ENCODE results near the gene GPR35. TPM values are rescaled to one million over a fixed set of nuclear protein-coding genes. Genes with fewer than 3 reads are reported as not detected.

GPR35 gene
- total RNA-seq, 1 experiment from 2014 or later: 4.2 TPM

DNA sequence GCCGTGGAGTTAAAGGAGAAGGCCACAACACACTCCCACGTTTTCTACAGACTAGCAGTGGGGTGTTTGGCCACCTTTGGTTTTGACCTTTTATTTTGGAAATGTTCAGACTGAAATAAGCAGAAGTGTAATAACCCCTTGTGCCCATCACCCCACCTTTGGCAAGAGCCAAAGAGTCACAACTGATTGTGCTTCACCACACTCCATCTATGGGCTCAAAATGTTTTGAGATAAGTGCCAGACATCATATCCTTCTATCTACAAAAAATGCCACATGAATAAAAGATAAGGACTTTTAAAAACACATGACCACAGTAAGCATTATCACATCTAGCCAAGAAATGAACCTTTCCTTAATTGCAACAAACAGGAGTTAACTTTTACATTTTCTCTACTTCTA is 9.9 kb upstream of the GPR35 start:
- Histone ChIP-seq H2AFZ (ENCODE audit: low read depth, low read length, poor library complexity, severe bottlenecking) (no peak overlapping the region), H3K9me3 (ENCODE audit: control insufficient read depth in 1 of 2, insufficient read depth in 1 of 2, low read depth in 1 of 2, low read length in 2 of 2) (peaks cover 0 to 11% of the 10 kb centered on the region in 2 experiments; a peak in 2 of 4 replicates), H3K9me2 (ENCODE audit: insufficient read depth) (no peaks in the 10 kb centered on the region), H3K4me2 (ENCODE audit: low read length) (no peak overlapping the region), H3K4me3 (replicated peaks in 1 of 2; ENCODE audit: low read depth in 1 of 2, low read length in 2 of 2) (no peak overlapping the region), H3K27me3 (ENCODE audit: insufficient read depth, low read length) (no peaks in the 10 kb centered on the region), H3K79me2 (ENCODE audit: insufficient read depth, low read length) (no peaks in the 10 kb centered on the region), H3K27ac (ENCODE audit: low read depth, low read length) (no peak overlapping the region), H3K9ac (ENCODE audit: low read length) (no peak overlapping the region), H4K20me1 (ENCODE audit: insufficient read depth) (no peaks in the 10 kb centered on the region), H3K4me1 (ENCODE audit: control insufficient read depth in 1 of 2, insufficient read depth in 2 of 2, low read length in 2 of 2) (no peaks in the 10 kb centered on the region), H3K36me3 (ENCODE audit: control insufficient read depth in 1 of 2, insufficient read depth in 2 of 2, low read length in 2 of 2) (no peaks in the 10 kb centered on the region)
- intact Hi-C loops (cut with micrococcal nuclease): no loop called here
- POLR2A ChIA-PET: no interaction called here
- no peak for DNase-seq (ENCODE audit: low read depth, low spot score)
- BruUV-seq (replicated peaks): no TSS peak
- TF ChIP-seq POLR2AphosphoS5 (IDR thresholded peaks at IDR 0.05; ENCODE audit: low read depth, low read length) (no peak), EGR1 (IDR thresholded peaks at IDR 0.05; ENCODE audit: low read depth) (no peak), SIN3A (IDR thresholded peaks at IDR 0.05; ENCODE audit: low read depth) (no peak)
- CTCF ChIA-PET: no interaction called here
- RAD21 ChIA-PET (ENCODE audit: low non-redundant PET in 1 of 2, low total read pairs in 2 of 2, uncharacterized antibody in 2 of 2, unreplicated experiment in 2 of 2): no interaction called here
- no peak for ATAC-seq

DNA sequence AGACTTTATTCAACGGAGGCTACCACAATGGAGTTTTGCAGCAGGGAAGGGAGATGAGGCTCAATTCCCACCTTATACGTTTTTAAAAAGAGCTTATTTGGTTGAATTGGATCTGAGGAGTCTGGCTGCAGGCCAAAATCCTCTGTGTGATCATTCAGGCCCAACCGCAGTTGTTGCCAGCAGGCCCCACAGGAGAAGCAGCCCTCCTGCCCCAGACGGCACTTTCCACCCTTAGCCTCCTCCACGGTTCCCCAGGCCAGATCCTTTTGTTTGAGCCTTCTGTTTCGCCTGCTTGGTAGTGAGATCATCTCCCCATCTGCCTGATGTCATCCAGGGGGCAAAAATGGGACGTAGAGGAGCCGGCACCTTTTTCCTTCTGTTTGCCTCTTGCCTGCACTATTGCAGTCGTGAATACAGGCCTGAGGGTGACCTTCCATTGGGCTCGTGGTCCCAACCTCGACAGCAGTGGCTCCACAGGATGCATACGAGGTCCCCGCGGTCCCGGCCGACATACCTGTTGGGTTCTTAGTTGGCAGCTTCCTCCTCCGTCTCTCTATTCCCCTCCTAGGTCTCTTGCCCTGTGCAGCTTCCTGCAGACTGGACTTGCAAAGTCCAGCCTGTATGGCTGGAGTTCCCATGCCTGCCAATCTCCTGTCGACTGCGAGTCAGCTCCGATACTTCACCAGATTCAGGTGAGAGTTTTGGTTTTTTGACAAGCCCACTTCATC is 9.3 kb upstream of the GPR35 start:
- no peaks in the 10 kb centered on the region for H3K79me2 ChIP-seq (ENCODE audit: insufficient read depth, low read length)
- H3K36me3 ChIP-seq (ENCODE audit: control insufficient read depth in 1 of 2, insufficient read depth in 2 of 2, low read length in 2 of 2): no peaks in the 10 kb centered on the region
- ChIA-PET CTCF (no interaction called here), POLR2A (no interaction called here), RAD21 (ENCODE audit: low non-redundant PET in 1 of 2, low total read pairs in 2 of 2, uncharacterized antibody in 2 of 2, unreplicated experiment in 2 of 2) (no interaction called here)
- DNase-seq (ENCODE audit: low read depth, low spot score) (no peak), ATAC-seq (no peak)
- no TSS peak for BruUV-seq (replicated peaks)
- no peaks in the 10 kb centered on the region for H3K9me2 ChIP-seq (ENCODE audit: insufficient read depth)
- intact Hi-C loops (cut with micrococcal nuclease): no loop called here
- H3K9ac ChIP-seq (ENCODE audit: low read length): no peak overlapping the region
- peaks cover 0 to 11% of the 10 kb centered on the region in 2 experiments; a peak in 2 of 4 replicates for H3K9me3 ChIP-seq (ENCODE audit: control insufficient read depth in 1 of 2, insufficient read depth in 1 of 2, low read depth in 1 of 2, low read length in 2 of 2)
- H4K20me1 ChIP-seq (ENCODE audit: insufficient read depth): no peaks in the 10 kb centered on the region
- no peak overlapping the region for H3K27ac ChIP-seq (ENCODE audit: low read depth, low read length)
- H3K4me1 ChIP-seq (ENCODE audit: control insufficient read depth in 1 of 2, insufficient read depth in 2 of 2, low read length in 2 of 2): no peaks in the 10 kb centered on the region
- H3K4me2 ChIP-seq (ENCODE audit: low read length): no peak overlapping the region
- TF ChIP-seq EZH2phosphoT487 (IDR thresholded peaks at IDR 0.05; ENCODE audit: borderline replicate concordance) (no peak), POLR2AphosphoS5 (IDR thresholded peaks at IDR 0.05; ENCODE audit: low read depth, low read length) (no peak), TCF7L2 (IDR thresholded peaks at IDR 0.05; ENCODE audit: borderline replicate concordance, extremely low read depth, insufficient read depth, insufficient read length) (no peak), CBX3 (IDR thresholded peaks at IDR 0.05; ENCODE audit: low read depth) (no peak), SIN3A (IDR thresholded peaks at IDR 0.05; ENCODE audit: low read depth) (no peak), ELF1 (IDR thresholded peaks at IDR 0.05; ENCODE audit: borderline replicate concordance, low read depth) (no peak), POLR2A (IDR thresholded peaks at IDR 0.05; ENCODE audit: borderline replicate concordance, extremely low read depth, insufficient read depth, insufficient read length) (no peak), JUND (IDR thresholded peaks at IDR 0.05) (no peak), ZNF274 (IDR thresholded peaks at IDR 0.05; ENCODE audit: low read depth, low read length) (no peak), SP1 (IDR thresholded peaks at IDR 0.05; ENCODE audit: low read depth) (no peak), YY1 (IDR thresholded peaks at IDR 0.05; ENCODE audit: extremely low read depth, insufficient replicate concordance, low read depth, low read length) (no peak), ZFX (IDR thresholded peaks at IDR 0.05) (no peak), FOSL1 (IDR thresholded peaks at IDR 0.05; ENCODE audit: low read depth) (no peak), EZH2 (IDR thresholded peaks at IDR 0.05) (no peak)
- TF ChIP-seq, protein P1, sequence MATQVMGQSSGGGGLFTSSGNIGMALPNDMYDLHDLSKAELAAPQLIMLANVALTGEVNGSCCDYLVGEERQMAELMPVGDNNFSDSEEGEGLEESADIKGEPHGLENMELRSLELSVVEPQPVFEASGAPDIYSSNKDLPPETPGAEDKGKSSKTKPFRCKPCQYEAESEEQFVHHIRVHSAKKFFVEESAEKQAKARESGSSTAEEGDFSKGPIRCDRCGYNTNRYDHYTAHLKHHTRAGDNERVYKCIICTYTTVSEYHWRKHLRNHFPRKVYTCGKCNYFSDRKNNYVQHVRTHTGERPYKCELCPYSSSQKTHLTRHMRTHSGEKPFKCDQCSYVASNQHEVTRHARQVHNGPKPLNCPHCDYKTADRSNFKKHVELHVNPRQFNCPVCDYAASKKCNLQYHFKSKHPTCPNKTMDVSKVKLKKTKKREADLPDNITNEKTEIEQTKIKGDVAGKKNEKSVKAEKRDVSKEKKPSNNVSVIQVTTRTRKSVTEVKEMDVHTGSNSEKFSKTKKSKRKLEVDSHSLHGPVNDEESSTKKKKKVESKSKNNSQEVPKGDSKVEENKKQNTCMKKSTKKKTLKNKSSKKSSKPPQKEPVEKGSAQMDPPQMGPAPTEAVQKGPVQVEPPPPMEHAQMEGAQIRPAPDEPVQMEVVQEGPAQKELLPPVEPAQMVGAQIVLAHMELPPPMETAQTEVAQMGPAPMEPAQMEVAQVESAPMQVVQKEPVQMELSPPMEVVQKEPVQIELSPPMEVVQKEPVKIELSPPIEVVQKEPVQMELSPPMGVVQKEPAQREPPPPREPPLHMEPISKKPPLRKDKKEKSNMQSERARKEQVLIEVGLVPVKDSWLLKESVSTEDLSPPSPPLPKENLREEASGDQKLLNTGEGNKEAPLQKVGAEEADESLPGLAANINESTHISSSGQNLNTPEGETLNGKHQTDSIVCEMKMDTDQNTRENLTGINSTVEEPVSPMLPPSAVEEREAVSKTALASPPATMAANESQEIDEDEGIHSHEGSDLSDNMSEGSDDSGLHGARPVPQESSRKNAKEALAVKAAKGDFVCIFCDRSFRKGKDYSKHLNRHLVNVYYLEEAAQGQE (IDR thresholded peaks at IDR 0.05; ENCODE audit: low read depth): no peak
- H3K4me3 ChIP-seq (replicated peaks in 1 of 2; ENCODE audit: low read depth in 1 of 2, low read length in 2 of 2): no peak overlapping the region
- no peak overlapping the region for H2AFZ ChIP-seq (ENCODE audit: low read depth, low read length, poor library complexity, severe bottlenecking)
- no peaks in the 10 kb centered on the region for H3K27me3 ChIP-seq (ENCODE audit: insufficient read depth, low read length)

Measured in HCT116 (cell line).